AG10803 (cell line): ENCODE measurements around the gene PELI3.
"Not testable (repeated sequence)": the region's sequence is repeated elsewhere in the genome, so short reads cannot be mapped to it uniquely, and the experiment has no call there.

Experiments
- DNase-seq: peaks from one replicate; pipeline ENCODE4 v3.0.0; 2010; ENCODE audit warnings: low read depth
- H3K4me3 ChIP-seq: 2 replicates; pipeline ENCODE4 v1.5.1; 2011; ENCODE audit warnings: mild to moderate bottlenecking, low read length, control low read depth
- CTCF ChIP-seq: conservative IDR thresholded peaks from 2 replicates; pipeline ENCODE4 v1.5.1; 2011; ENCODE audit warnings: mild to moderate bottlenecking, low read length, control low read depth, inconsistent platforms

The PELI3 gene

GRCh38 chr11:66421492-66422205, 45.1 kb upstream of the PELI3 start:
- no peak overlapping the region for H3K4me3 ChIP-seq
- no peak for TF ChIP-seq CTCF
- DNase-seq = peak; percentile 84

- no peak overlapping the region for H3K4me3 ChIP-seq
- no peak for TF ChIP-seq CTCF
- DNase-seq = no peak
These were observed 40.4 kb upstream of the PELI3 start for GRCh38 chr11:66426314-66426713.

- no peak for DNase-seq
- no peak overlapping the region for H3K4me3 ChIP-seq
- TF ChIP-seq CTCF = no peak
These were observed 37.8 kb upstream of the PELI3 start for GRCh38 chr11:66428933-66429332.

GRCh38 chr11:66429983-66430602, 36.6 kb upstream of the PELI3 start:
- peak; percentile 68 for DNase-seq
- peak; percentile 88 for TF ChIP-seq CTCF
- H3K4me3 ChIP-seq = no peak overlapping the region

GRCh38 chr11:66431287-66431686, 35.4 kb upstream of the PELI3 start:
- DNase-seq, H3K4me3 ChIP-seq: not testable (repeated sequence)

GRCh38 chr11:66431871-66432329, 34.8 kb upstream of the PELI3 start:
- not testable (repeated sequence) for H3K4me3 ChIP-seq, DNase-seq

- no peak for DNase-seq
- H3K4me3 ChIP-seq = no peak overlapping the region
- TF ChIP-seq CTCF = no peak
These were observed 34.1 kb upstream of the PELI3 start for GRCh38 chr11:66432597-66432996.

GRCh38 chr11:66437979-66438503, 28.7 kb upstream of the PELI3 start:
- DNase-seq = no peak
- peak overlapping the region; percentile 86 for H3K4me3 ChIP-seq
- TF ChIP-seq CTCF = no peak
